Mucosa of descending colon (tissue), 3 donors: ENCODE measurements around the gene STARD3NL. TPM values are rescaled to one million over a fixed set of nuclear protein-coding genes. Genes with fewer than 3 reads are reported as not detected.
"Not testable (repeated sequence)": the region's sequence is repeated elsewhere in the genome, so short reads cannot be mapped to it uniquely, and the experiment has no call there.

ENCODE experiments used
- ATAC-seq: fragments of 200-7000 bp; cut with Tn5 transposase; one replicate; pipeline ENCODE4 v1.9.1; 2020; ENCODE audit warnings: mild to moderate bottlenecking, moderate library complexity
- DNase-seq, 3 donors: peaks; one replicate each; pipeline ENCODE4 v3.0.0-alpha.2; 2020
- H3K36me3 ChIP-seq: fragments of 200-600 bp; one replicate; pipeline ENCODE4 v1.8.0; 2021; ENCODE audit warnings: low read depth, mild to moderate bottlenecking
- H3K4me1 ChIP-seq: fragments of 200-600 bp; one replicate; pipeline ENCODE4 v1.8.0; 2021; ENCODE audit warnings: low read depth, mild to moderate bottlenecking
- H3K4me3 ChIP-seq: fragments of 200-600 bp; one replicate; pipeline ENCODE4 v1.8.0; 2021; ENCODE audit warnings: mild to moderate bottlenecking
- H3K9me3 ChIP-seq: fragments of 200-600 bp; one replicate; pipeline ENCODE4 v1.8.0; 2021; ENCODE audit warnings: mild to moderate bottlenecking
- intact Hi-C, 2 donors: fragments of 100-400 bp; cut with DNase I in 1 of 2; cut with micrococcal nuclease in 1 of 2; formaldehyde crosslinking; loops; one replicate each; pipeline versions ENCODE4 v1.11.0 to v1.11.1; 2022; cut with DNase I, micrococcal nuclease
- total RNA-seq, 3 donors: library from RNA; stranded (reverse); fragmentation: NEBNext Ultra II Directional in 2 of 3; extraction: Animal tissue kit (Norgen Biotek cat#: 25700) in 2 of 3; gene quantifications; one replicate each; pipeline versions ENCODE4 v1.2.1 to v1.2.4, GENCODE V29; 2021 to 2023
- TF ChIP-seq, protein P1 (sequence below): fragments of 200-600 bp; IDR thresholded peaks from one replicate; pipeline ENCODE4 v1.8.0; 2022; ENCODE audit warnings: antibody characterized with exemption, mild to moderate bottlenecking
- donor health status: DM: no; HTN: no; CAD: no; lungs with moderate emphysema.
- donor health status: DM: no; HTN: no; CAD: no.
- donor health status: DM: no; HTN: yes; CAD: no.

The STARD3NL gene
- total RNA-seq, 3 donors from 2014 or later, result 24.7 to 30.0 (median 25.3) TPM

DNA sequence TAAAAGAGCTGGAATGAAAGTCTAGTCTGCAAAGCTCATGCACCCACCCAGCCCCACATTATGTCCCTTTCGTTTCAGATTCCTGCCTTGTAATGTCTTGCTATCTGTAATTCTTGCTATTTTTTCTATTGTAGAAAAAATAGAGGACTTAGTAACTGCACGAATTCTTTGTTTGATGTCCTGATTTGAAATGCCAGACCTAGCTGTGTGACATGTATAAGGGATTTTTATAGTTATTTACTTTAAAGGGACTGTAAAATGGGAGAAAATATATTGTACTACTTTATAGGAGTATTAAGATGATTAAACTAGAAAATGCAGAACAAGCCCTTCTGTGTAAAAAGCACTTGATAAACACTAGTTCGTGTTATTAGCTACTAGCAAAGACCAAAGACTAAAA, 63.0 kb downstream of the STARD3NL start:
- TF ChIP-seq, protein P1, sequence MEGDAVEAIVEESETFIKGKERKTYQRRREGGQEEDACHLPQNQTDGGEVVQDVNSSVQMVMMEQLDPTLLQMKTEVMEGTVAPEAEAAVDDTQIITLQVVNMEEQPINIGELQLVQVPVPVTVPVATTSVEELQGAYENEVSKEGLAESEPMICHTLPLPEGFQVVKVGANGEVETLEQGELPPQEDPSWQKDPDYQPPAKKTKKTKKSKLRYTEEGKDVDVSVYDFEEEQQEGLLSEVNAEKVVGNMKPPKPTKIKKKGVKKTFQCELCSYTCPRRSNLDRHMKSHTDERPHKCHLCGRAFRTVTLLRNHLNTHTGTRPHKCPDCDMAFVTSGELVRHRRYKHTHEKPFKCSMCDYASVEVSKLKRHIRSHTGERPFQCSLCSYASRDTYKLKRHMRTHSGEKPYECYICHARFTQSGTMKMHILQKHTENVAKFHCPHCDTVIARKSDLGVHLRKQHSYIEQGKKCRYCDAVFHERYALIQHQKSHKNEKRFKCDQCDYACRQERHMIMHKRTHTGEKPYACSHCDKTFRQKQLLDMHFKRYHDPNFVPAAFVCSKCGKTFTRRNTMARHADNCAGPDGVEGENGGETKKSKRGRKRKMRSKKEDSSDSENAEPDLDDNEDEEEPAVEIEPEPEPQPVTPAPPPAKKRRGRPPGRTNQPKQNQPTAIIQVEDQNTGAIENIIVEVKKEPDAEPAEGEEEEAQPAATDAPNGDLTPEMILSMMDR, result no peak
- intact Hi-C loops, result no loop called here
- no peak for ATAC-seq

DNA sequence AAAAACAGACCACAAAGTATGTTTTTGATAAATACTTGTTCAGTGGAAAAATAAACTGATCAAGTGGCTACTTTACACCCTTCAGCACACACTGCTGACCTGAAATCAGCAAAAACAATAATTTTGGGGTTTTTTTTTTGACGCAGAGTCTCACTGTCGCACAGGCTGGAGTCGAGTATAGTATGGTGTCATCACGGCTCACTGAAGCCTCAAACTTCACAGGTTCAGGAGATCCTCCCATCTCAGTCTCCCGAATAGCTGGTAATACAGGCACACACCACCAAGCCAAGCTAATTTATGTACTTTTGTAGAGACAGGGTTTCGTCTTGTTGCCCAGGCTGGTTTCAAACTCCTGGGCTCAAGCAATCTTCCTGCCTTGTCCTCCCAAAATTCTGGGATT, 64.8 kb downstream of the STARD3NL start:
- ATAC-seq (no peak), DNase-seq (no peak)
- TF ChIP-seq, protein P1, result no peak
- Histone ChIP-seq H3K9me3 (no peaks in the 10 kb centered on the region), H3K36me3 (no peaks in the 10 kb centered on the region), H3K4me1 (no peaks in the 10 kb centered on the region), H3K4me3 (no peak overlapping the region)
- intact Hi-C loops, result no loop called here

More for the DNA sequence above, 63.0 kb downstream of the STARD3NL start:
- H3K4me3 ChIP-seq, result no peak overlapping the region
- no peaks in the 10 kb centered on the region for H3K36me3 ChIP-seq
- no peaks in the 10 kb centered on the region for H3K9me3 ChIP-seq
- DNase-seq, result no peak
- H3K4me1 ChIP-seq, result no peaks in the 10 kb centered on the region

DNA sequence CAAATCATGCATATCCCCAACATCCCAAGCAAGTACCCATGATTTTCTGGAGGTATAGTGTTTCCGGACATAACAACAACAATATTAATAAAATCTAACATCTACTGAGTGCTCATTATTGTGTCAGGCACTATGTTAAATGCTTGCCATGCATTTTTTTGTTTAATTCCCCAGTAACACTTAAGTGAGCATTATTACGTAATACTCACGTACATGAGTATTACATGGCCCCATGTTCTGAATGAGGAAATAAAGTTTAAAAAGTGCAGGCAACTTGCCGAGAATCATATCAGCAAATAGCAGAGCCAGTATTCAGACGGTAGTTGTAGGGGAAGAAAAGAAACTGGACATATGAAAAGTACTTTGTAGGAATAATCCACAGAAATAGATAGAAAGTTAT, 65.3 kb downstream of the STARD3NL start:
- DNase-seq, H3K36me3 ChIP-seq, intact Hi-C loops, H3K4me1 ChIP-seq, ATAC-seq, H3K9me3 ChIP-seq, H3K4me3 ChIP-seq: not testable (repeated sequence)

DNA sequence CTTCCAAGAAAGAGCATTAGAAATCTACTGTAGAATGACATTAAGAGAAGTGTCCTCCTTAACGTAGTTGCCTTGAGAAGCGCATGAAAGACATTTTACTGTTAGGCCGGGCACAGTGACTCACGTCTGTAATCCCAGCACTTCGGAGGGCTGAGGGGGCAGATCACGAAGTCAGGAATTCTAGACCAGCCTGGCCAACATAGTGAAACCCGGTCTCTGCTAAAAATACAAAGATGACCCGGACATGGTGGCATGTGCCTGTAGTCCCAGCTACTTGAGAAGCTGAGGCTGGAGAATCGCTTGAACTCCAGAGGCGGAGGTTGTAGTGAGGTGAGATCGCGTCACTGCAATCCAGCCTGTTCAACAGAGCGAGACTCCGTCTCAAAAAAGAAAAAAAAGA, 66.5 kb downstream of the STARD3NL start:
- Histone ChIP-seq H3K4me3 (no peak overlapping the region), H3K4me1 (no peaks in the 10 kb centered on the region), H3K36me3 (no peaks in the 10 kb centered on the region), H3K9me3 (no peaks in the 10 kb centered on the region)
- TF ChIP-seq, protein P1, result no peak
- ATAC-seq (no peak), DNase-seq (no peak)
- intact Hi-C loops, result no loop called here

DNA sequence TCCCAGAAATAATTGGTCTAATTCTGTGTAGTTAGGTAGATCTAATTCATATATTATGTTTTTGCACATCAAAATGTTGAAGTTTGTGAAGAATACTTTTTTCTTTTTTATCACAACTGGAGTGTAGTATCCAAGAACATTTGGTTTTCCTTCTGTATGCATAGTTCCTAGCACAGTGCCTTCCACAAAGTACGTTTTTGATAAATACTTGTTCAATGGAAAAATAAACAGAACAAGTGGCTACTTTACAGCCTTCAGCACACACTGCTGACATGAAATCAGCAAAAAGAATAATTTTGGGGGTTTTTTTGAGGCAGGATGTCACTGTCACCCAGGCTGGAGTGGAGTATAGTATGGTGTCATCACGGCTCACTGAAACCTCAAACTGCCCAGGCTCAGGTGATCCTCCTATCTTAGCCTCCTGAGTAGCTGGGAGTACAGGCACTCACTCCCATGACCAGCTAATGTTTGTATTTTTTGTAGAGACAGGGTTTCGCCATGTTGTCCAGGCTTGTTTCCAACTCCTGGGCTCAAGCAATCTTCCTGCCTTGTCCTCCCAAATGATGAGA, 67.4 kb downstream of the STARD3NL start:
- Histone ChIP-seq H3K9me3 (no peaks in the 10 kb centered on the region), H3K4me3 (no peak overlapping the region), H3K36me3 (no peaks in the 10 kb centered on the region), H3K4me1 (no peaks in the 10 kb centered on the region)
- TF ChIP-seq, protein P1, result no peak
- ATAC-seq (no peak), DNase-seq (no peak)
- intact Hi-C loops, result no loop called here

DNA sequence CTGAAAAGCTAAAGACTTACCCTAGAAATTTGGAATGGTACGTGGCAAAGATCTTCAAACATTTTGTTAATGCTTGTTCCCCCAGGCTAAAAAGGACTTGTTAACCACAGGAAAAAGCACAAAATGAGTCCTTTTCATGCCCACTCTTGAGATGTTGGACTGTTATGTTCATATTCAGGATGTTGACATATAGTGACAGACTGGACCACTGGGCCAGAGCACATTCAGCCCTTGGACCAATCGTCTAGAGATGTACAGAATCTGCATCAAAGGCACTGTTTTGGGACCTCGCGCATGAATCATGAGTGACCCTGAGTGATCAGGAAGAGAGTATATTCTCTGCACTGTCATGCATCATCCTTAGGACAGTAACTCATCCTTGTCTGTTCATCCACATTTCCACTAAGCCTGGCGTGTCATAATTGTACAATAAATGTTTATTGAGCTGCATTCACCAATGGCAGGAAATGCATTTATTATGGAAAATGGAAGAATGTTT, 70.1 kb downstream of the STARD3NL start:
- H3K4me1 ChIP-seq, result no peaks in the 10 kb centered on the region
- TF ChIP-seq, protein P1, result no peak
- intact Hi-C loops, result no loop called here
- ATAC-seq (no peak), DNase-seq (no peak)
- H3K9me3 ChIP-seq, result no peaks in the 10 kb centered on the region
- H3K36me3 ChIP-seq, result no peaks in the 10 kb centered on the region
- no peak overlapping the region for H3K4me3 ChIP-seq

DNA sequence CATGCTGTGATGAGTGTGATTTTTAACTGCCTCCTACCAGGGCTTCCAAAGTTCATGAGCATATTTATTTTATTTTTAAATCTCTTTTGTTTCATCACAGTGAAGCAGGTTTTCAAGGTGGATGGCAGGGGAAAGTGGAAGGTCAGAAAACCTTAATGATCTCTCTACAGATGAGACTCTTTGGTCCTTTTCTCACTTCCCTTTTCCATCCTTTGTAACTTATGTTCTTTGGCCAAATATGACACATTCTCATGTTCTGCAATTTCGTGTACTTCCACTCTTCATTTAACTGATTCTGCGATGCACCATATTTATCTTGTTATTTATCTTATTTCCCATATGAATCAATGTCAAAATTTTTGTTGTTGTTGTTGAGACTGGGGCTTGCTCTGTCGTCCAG, 71.8 kb downstream of the STARD3NL start:
- DNase-seq, H3K9me3 ChIP-seq, H3K4me3 ChIP-seq, H3K36me3 ChIP-seq, H3K4me1 ChIP-seq, ATAC-seq, intact Hi-C loops: not testable (repeated sequence)
